ENCODE results near the gene FGA. TPM values are rescaled to one million over a fixed set of nuclear protein-coding genes. Genes with fewer than 3 reads are reported as not detected.

Gene FGA
- 1 to 10 TPM in 2 of 3 donors, under 1 TPM in 1; 0.08 to 1.4 (median 1.0) TPM for polyA plus RNA-seq (ENCODE audit: insufficient read length in 3 of 3)

DNA sequence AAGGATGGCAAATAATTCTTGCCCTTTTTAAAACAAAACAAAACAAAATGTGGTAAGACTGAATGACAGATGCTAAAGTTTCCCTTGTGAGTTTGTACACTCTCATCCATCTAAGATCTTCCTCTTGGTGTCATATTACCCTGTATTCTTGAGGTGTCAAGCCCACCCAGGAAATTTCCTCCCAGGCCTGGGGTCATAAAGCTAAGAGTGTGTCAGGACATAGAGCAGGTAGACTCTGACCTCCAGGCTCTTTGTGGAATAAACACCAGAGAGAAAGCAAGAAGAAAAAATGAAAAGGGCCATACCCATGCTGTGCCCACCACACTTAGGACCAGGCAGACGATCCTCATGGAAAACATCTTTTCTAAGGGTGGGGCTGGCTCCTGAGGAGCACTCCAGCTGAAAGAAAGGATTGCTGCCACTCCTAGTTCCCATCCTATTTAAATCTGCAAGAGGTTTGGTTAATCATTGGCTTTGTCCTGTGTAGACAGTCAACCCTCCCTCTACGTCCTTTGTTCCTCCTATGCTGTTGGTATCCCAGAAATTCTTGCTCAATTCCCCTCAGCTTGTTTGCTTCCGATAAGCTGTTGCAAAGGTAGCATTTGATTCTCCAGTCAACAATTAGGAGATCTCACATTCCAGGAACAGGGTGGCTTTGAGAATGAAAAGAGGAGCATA is at the start of gene FGA:
TSS of gene FGA (minus strand) at position 414 of the 678 bp plus-strand sequence. CDS start at position 359, 55 bp downstream.
- DNase-seq (ENCODE audit: low read depth in 3 of 3, low spot score in 2 of 3): no peak

- DNase-seq (ENCODE audit: low read depth in 3 of 3, low spot score in 2 of 3): no peak
Measured at GRCh38 chr4:154634058-154634457, 43.5 kb upstream of the FGA start.

DNA sequence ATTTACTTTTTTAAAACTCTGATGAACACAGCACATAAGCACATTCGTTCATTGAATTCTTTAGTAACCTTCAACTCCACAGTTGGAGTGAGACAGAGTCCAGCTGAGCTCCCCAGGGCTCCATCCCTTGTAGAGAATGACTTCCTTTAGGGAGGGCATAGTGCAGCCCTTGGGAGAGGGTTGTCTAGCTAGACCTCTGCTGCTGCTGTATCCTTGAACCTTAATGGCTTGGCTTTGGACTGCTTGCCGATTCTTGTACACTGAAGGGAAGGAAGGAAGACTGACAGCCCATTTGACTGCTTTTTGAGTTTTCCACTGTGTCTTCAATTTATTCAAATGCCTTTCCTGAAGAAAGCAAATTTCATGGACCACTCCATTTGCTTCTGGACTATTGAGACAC is 41.3 kb upstream of the FGA start:
- no peak for DNase-seq (ENCODE audit: low read depth in 3 of 3, low spot score in 2 of 3)

DNA sequence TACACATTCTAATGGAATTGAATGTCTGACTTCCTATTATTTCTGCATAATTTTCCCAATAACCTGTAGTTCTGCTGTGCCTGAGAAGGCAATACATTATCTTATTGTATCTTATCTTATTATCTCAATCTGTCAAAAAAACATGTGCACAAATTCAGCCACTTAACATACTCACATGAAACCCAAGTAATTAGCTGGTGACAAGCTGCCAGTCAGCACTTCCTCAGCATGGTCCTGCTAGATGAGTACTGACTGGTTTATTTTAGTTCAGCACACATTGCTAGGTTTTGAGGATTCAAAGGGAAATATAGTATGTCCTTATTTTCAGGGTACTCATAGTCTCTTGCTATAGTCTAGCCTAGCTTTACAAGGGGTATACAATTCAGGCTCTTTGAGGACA is 39.8 kb upstream of the FGA start:
- DNase-seq (ENCODE audit: low read depth in 3 of 3, low spot score in 2 of 3): no peak

DNA sequence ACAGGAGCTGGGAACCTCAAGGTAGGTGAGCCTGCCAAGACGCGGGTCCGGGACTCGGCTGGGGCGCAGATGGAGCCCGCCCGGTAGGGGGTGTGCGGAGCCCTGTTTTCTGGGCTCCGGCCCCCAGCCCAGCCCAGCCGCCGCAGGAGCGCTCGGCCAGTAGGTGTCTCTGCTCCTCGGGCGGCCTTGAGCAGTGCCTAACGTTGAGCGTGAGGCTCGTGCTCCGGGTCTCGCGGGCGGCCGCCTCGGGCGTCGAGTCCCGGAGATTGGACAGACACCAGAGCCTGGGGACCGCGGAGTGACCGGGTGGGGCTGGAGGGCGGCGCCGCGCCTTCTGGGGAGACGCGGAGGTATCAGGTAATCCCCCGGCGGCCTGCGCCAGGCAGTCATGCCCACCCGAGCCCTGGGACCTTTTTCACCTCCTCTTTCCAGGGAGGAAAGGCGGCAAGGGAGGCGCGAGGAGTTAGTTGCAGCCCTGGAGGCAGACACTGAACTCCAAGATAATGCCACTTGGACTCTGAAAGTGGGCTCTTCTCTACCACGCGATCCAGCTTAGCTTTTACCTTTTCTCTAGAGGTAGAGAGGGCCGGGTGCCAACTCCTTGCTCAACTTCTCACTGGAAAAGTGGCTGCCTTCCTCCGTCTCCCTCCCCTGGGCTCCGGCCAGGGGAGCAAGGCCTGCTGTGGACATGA is 36.4 kb upstream of the FGA start:
- peak in 1 of 3 donors; percentile 17 for DNase-seq (ENCODE audit: low read depth in 3 of 3, low spot score in 2 of 3)

GRCh38 chr4:154625971-154626370 is 35.4 kb upstream of the FGA start:
- no peak for DNase-seq (ENCODE audit: low read depth in 3 of 3, low spot score in 2 of 3)

- DNase-seq (ENCODE audit: low read depth in 3 of 3, low spot score in 2 of 3): no peak
Measured at GRCh38 chr4:154623995-154624394, 33.5 kb upstream of the FGA start.

DNA sequence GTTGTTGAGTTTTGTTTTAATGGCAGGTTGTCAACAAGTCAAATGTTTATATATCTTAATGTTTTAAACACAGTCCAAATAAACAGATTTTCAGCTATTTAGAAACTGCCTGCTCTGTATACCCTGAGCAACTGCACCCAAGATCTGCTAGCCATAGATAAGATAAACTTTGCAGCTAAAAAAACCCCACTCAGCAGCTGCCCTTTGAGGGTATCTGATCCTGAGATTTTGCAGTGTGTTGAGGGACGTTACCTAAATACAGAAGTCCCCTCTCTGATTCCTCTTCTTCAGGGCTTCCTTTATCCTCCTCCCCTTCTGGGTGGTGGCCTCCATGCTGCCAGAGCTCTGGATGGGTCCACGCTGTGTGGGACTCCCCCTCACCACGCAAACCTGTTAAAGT is 32.9 kb upstream of the FGA start:
- no peak for DNase-seq (ENCODE audit: low read depth in 3 of 3, low spot score in 2 of 3)

- DNase-seq (ENCODE audit: low read depth in 3 of 3, low spot score in 2 of 3): no peak
Measured at GRCh38 chr4:154622598-154622997, 32.1 kb upstream of the FGA start.

- DNase-seq (ENCODE audit: low read depth in 3 of 3, low spot score in 2 of 3): no peak
Measured at GRCh38 chr4:154620111-154620510, 29.6 kb upstream of the FGA start.

- DNase-seq (ENCODE audit: low read depth in 3 of 3, low spot score in 2 of 3): no peak
Measured at GRCh38 chr4:154618708-154619315, 28.3 kb upstream of the FGA start.

DNA sequence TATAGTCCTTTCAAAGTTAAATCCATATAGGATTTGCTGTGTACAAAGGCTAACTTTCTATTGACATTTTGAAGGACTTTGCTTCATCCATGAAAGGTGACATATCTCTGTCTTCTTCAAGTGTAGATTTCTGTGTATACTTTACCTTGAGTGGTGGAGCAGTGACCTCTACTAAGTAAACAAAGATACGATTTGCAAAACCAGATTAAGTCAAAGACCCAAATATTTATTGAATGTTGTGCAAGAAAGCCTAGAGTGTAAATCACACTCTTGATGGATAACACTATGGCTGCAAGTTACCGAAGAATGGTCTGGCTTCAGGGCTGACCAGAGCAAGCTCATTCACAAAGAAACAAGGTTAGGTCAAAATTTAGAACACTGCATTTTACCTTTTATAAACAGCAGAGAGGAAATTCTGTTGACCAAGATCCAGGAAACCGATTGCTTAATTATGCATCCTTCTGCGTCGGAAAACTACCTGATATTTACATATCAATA is 27.3 kb upstream of the FGA start:
- no peak for DNase-seq (ENCODE audit: low read depth in 3 of 3, low spot score in 2 of 3)

DNA sequence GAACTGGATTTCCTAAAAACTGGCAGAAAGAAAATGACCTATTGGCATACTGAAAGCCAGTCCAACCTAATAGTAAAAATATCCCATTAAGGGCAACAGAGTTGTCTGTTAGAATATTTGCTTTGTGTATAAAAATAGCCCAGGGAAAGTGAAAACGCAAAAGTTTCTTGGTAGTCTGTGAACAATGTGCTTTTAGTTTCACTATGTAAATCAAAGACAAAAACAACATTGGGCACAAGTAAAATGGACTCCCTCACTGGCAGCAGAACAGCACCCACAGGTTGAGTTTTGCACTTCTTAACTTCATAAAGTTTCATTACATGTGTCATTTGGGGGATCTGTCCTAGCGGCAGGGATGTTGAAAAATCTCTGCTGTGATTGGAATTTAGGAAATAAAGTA is 26.2 kb upstream of the FGA start:
- DNase-seq (ENCODE audit: low read depth in 3 of 3, low spot score in 2 of 3): no peak

DNA sequence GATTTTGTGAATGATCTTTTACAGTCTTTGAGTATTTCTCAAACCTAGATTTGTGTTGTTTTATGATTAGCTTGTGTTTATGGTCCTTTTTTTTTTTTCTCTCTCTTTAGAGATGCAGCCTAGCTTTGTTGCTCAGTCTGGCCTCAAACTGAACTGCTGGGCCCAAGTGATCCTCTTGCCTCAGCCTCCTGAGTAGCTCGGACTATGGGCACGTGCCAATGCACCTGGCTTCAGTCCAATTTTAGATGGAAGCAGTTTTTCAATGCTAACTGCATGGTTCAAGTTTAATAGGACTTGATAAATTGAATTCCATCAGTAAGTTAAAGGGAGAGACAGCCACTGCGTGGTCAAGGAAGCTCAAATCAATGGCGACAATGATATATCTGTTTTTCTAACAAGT is 25.7 kb upstream of the FGA start:
- DNase-seq (ENCODE audit: low read depth in 3 of 3, low spot score in 2 of 3): no peak

DNA sequence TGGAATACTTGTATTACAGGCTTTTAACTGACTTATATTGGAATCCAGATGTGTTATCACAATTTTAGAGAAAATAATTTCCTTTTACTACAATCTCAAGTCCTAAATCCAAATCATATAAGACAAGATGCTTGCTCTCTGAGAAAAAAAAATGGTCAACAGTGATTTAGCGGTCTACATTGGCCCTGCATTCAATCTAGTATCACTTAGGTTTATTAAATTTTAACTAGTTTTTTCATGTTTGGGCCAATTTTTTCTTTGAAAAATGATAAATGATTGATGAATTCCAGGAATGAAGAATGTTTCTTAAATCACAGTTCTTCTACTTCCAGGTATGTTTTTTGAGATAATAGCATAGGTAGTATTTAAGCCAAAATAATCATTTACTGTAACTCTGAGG is 24.7 kb upstream of the FGA start:
- no peak for DNase-seq (ENCODE audit: low read depth in 3 of 3, low spot score in 2 of 3)

DNA sequence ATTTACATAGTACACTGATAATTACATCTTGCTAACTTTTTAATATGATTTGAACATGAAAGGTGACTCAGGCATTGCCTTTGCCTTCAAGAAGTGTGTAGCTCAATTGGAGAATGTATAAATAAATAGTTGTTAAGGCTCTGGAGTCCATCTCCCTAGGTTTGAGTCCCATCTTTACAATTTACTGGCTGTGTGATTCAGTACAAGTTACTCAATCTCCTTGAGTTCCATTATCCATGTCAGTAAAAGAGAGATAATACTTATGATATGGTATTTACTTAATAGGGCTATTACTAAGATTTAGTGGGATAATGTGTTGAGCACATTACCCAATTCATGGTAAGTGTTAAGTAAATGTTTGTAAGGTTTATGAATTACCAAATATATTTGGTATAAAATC is 23.8 kb upstream of the FGA start:
- no peak for DNase-seq (ENCODE audit: low read depth in 3 of 3, low spot score in 2 of 3)

- no peak for DNase-seq (ENCODE audit: low read depth in 3 of 3, low spot score in 2 of 3)
Measured at GRCh38 chr4:154612472-154613414, 22.2 kb upstream of the FGA start, which contains the start of gene FGG. FGG (minus strand) TSS chr4:154612656; CDS start chr4:154612609, 47 bp downstream.

DNA sequence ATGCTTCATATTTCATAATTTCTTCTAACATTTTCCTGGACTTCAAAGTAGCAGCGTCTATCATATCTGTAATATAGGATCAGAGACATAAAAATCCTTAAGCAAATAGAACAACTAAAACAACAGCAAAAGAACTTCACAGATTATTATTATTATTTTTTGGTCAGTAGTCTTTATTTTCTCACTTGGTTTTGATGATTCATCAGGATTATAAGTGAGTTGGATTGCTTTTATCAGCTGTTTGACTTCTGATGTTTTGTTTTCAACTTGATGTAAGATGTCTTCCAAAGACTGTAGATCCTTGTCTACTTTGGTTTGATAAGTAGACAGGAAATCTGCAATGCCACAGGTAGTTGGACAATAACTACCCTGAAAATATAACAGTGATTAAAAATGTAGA is 21.3 kb upstream of the FGA start:
- no peak for DNase-seq (ENCODE audit: low read depth in 3 of 3, low spot score in 2 of 3)

GRCh38 chr4:154610582-154610981 is 20.0 kb upstream of the FGA start:
- DNase-seq (ENCODE audit: low read depth in 3 of 3, low spot score in 2 of 3): no peak

DNA sequence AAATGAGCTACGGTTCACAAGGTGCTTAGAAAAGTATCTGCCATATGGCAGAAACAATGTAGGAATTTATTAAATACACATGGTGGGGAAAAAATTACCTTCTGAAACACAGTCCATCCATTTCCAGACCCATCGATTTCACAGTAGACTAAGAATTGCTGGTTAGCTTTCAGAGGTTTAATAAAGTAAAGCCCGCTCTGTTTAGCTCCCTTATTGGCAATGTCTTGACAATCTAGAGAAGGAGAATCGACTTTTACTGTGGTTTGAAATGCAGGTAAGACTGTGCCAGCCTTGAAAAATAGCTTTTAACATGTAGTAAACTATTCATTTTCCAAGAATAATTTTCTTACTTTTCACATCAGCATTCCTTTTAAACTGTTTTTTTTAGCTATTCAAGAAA is 19.0 kb upstream of the FGA start:
- no peak for DNase-seq (ENCODE audit: low read depth in 3 of 3, low spot score in 2 of 3)

Measured in right renal cortex interstitium (tissue), 3 donors.